Loucy (cell line): ENCODE measurements around the gene PLEKHN1.

Experiments used
- H2AFZ ChIP-seq: fragments of 200-600 bp; sonication (generic); 2 replicates; pipeline ENCODE4 v1.6.0; 2016; ENCODE audit warnings: antibody characterized with exemption, mild to moderate bottlenecking, low read length, moderate library complexity
- H3F3A ChIP-seq: fragments of 200-600 bp; 2 replicates; pipeline ENCODE4 v1.6.0; 2016; ENCODE audit warnings: antibody characterized with exemption, low read depth, mild to moderate bottlenecking
- H3K27me3 ChIP-seq: fragments of 200-600 bp; sonication (generic); 2 replicates; pipeline ENCODE4 v1.6.1; 2014; ENCODE audit warnings: low read length, mild to moderate bottlenecking; ENCODE audit not compliant: insufficient read depth, poor library complexity, severe bottlenecking
- H3K36me3 ChIP-seq: fragments of 200-600 bp; sonication (generic); 2 replicates; pipeline ENCODE4 v1.6.1; 2016; ENCODE audit warnings: low read length; ENCODE audit not compliant: insufficient read depth
- H3K4me1 ChIP-seq: fragments of 200-600 bp; sonication (generic); 2 replicates; pipeline ENCODE4 v1.5.1; 2014; ENCODE audit warnings: low read length, mild to moderate bottlenecking; ENCODE audit not compliant: insufficient read depth, poor library complexity, severe bottlenecking
- H3K4me2 ChIP-seq: fragments of 200-600 bp; sonication (generic); 2 replicates; pipeline ENCODE4 v1.6.0; 2014; ENCODE audit warnings: antibody characterized with exemption, low read length, low read depth, mild to moderate bottlenecking; ENCODE audit not compliant: poor library complexity, severe bottlenecking
- H3K4me3 ChIP-seq: fragments of 200-600 bp; sonication (generic); 2 replicates; pipeline ENCODE4 v1.5.1; 2014; ENCODE audit warnings: low read length, mild to moderate bottlenecking, mixed read lengths; ENCODE audit not compliant: poor library complexity, severe bottlenecking
- H3K79me2 ChIP-seq: fragments of 200-600 bp; sonication (generic); 2 replicates; pipeline ENCODE4 v1.6.1; 2014; ENCODE audit warnings: low read length; ENCODE audit not compliant: insufficient read depth
- H3K9ac ChIP-seq: fragments of 200-600 bp; sonication (generic); 2 replicates; pipeline ENCODE4 v1.6.0; 2014; ENCODE audit warnings: mild to moderate bottlenecking, low read depth, low read length, moderate library complexity; ENCODE audit not compliant: poor library complexity, severe bottlenecking
- H3K9me2 ChIP-seq: fragments of 200-600 bp; sonication (generic); replicated peaks from 2 replicates; pipeline ENCODE4 v1.6.1; 2016; ENCODE audit warnings: low read depth, low read length, mixed read lengths
- H3K9me3 ChIP-seq: fragments of 200-600 bp; sonication (generic); 2 replicates; pipeline ENCODE4 v1.6.1; 2014; ENCODE audit warnings: mild to moderate bottlenecking, antibody characterized with exemption, low read length, low read depth; ENCODE audit not compliant: insufficient read depth
- H4K20me1 ChIP-seq: fragments of 200-600 bp; sonication (generic); 2 replicates; pipeline ENCODE4 v1.6.0; 2014; ENCODE audit warnings: antibody characterized with exemption, low read length, mild to moderate bottlenecking; ENCODE audit not compliant: insufficient read depth, poor library complexity, severe bottlenecking
- EZH2phosphoT487 ChIP-seq: fragments of 200-600 bp; IDR thresholded peaks from 2 replicates; pipeline ENCODE4 v1.6.1; 2018; ENCODE audit warnings: antibody characterized with exemption, mild to moderate bottlenecking, moderate library complexity, borderline replicate concordance
- TF ChIP-seq, protein P1 (sequence below): fragments of 200-600 bp; sonication (generic); conservative IDR thresholded peaks from 2 replicates; pipeline ENCODE4 v1.5.1; 2014; ENCODE audit warnings: mild to moderate bottlenecking, antibody characterized with exemption, low read length

The PLEKHN1 gene

DNA sequence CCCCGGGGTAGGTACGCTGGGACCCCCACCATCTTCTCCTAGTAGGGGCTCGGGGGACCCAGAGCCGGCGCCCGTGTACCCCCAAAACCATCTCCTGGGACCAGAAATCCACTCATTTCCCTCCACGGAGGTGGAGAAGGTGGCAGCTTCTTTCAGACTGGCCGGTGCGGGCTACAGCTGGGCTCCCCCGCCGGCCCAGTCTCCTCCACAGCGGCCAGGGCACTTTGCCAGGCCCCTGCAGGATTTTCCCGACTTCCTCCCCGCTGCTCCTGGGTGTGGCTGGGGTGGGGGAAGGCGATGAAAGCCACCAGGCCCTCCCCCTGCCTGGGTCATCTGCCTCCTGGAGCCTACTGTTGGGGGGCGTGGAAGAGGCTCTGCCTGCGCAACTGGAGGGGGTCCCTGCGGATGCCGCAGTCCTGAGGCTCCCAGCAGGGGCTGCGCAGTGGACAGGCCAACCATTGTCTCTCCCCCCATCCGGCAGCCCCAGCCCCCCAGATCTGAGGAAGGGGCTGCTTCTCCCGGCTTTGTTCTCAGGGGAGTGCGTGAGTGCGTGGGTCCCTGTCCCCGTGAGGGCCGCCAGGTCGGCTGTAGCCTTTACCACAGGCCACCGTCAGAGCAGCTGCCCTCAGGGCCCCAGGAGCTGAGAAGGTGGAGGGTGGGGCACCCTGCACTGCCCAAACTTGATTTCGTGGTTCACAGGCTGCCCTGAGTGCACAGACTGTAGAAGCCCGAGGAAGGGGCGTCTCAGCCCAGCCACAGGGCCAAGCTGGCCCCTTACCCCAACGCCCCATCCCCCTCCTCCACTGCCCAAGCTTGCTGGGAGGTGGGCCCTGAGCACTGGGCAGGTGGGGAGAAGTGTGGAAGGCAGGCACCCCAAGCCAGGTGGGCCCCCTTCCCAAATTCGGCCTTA is 55.0 kb downstream of the PLEKHN1 start:
- Histone ChIP-seq H3K4me2 (peak overlapping the region; percentile 67), H3K36me3 (no peaks in the 10 kb centered on the region), H3K4me3 (peak overlapping the region; percentile 72), H3K9me2 (no peaks in the 10 kb centered on the region), H4K20me1 (peaks cover 9% of the 10 kb centered on the region), H3F3A (no peaks in the 10 kb centered on the region), H2AFZ (no peak overlapping the region), H3K4me1 (peaks cover 8% of the 10 kb centered on the region), H3K79me2 (no peaks in the 10 kb centered on the region), H3K9ac (peak overlapping the region; percentile 72), H3K9me3 (no peaks in the 10 kb centered on the region), H3K27me3 (no peaks in the 10 kb centered on the region)
- TF ChIP-seq, protein P1, sequence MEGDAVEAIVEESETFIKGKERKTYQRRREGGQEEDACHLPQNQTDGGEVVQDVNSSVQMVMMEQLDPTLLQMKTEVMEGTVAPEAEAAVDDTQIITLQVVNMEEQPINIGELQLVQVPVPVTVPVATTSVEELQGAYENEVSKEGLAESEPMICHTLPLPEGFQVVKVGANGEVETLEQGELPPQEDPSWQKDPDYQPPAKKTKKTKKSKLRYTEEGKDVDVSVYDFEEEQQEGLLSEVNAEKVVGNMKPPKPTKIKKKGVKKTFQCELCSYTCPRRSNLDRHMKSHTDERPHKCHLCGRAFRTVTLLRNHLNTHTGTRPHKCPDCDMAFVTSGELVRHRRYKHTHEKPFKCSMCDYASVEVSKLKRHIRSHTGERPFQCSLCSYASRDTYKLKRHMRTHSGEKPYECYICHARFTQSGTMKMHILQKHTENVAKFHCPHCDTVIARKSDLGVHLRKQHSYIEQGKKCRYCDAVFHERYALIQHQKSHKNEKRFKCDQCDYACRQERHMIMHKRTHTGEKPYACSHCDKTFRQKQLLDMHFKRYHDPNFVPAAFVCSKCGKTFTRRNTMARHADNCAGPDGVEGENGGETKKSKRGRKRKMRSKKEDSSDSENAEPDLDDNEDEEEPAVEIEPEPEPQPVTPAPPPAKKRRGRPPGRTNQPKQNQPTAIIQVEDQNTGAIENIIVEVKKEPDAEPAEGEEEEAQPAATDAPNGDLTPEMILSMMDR: no peak
- TF ChIP-seq EZH2phosphoT487: no peak

DNA sequence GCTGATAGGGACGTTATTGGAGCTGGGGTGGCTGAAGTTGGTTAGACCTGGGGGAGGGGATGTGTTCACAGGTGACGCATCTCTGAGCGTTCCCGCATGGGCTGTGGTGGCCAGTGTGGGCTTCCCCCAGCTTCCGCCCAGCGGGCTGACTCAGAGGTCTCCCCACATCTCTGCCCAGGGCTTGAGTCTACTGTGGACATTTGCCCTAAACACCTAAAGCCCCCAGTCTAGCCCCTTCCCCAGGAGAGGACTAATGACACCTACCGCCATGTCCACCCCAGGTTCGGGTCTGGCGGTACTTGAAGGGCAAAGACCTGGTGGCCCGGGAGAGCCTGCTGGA is 55.6 kb downstream of the PLEKHN1 start:
- H3K4me1 ChIP-seq: peaks cover 8% of the 10 kb centered on the region
- H3K9me3 ChIP-seq: no peaks in the 10 kb centered on the region
- H3K79me2 ChIP-seq: no peaks in the 10 kb centered on the region
- H3F3A ChIP-seq: no peaks in the 10 kb centered on the region
- H3K9me2 ChIP-seq: no peaks in the 10 kb centered on the region
- H3K36me3 ChIP-seq: no peaks in the 10 kb centered on the region
- no peak overlapping the region for H3K9ac ChIP-seq
- TF ChIP-seq, protein P1: no peak
- TF ChIP-seq EZH2phosphoT487: no peak
- no peak overlapping the region for H3K4me2 ChIP-seq
- peaks cover 9% of the 10 kb centered on the region for H4K20me1 ChIP-seq
- no peak overlapping the region for H2AFZ ChIP-seq
- no peak overlapping the region for H3K4me3 ChIP-seq
- no peaks in the 10 kb centered on the region for H3K27me3 ChIP-seq

DNA sequence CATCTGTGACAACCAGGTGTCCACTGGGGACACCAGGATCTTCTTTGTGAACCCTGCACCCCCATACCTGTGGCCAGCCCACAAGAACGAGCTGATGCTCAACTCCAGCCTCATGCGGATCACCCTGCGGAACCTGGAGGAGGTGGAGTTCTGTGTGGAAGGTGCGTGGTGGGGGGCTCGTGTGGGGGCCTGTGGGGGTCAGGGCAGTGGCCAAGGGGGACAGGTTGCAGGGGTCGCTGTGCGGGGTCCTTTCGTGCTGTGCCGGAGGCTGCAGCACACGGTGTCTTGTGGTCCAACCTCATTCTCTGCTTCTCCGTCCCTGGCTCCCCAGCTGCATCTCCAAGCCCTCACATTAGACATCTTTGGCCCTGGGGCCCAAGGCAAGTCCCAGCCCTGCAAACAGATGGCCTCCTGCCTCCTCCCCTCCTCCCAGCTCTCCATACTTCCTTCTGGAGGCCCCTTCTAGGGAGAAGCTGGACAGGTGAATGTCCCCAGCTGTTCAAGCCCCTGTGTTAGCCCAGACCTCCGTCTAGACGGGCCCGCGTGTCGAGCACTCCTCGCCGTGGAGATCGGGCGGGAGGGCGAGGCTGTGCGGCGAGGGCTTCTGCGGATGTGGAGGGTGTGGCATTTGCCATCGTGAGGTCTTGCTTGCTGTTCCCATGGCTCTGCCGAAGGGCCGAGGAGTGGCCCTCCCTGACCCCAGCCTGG is 56.2 kb downstream of the PLEKHN1 start:
- H3K4me2 ChIP-seq: no peak overlapping the region

More for the DNA sequence above, 56.2 kb downstream of the PLEKHN1 start:
- Histone ChIP-seq H3K36me3 (no peaks in the 10 kb centered on the region), H4K20me1 (peaks cover 9% of the 10 kb centered on the region), H3K9me2 (no peaks in the 10 kb centered on the region), H3K79me2 (no peaks in the 10 kb centered on the region), H3K27me3 (no peaks in the 10 kb centered on the region), H3K4me3 (no peak overlapping the region), H3F3A (no peaks in the 10 kb centered on the region), H3K4me1 (peaks cover 8% of the 10 kb centered on the region), H2AFZ (no peak overlapping the region), H3K9ac (no peak overlapping the region), H3K9me3 (no peaks in the 10 kb centered on the region)
- TF ChIP-seq, protein P1: no peak
- TF ChIP-seq EZH2phosphoT487: no peak
